HCT116 (cell line): ENCODE results near the gene ANKMY2. TPM values are rescaled to one million over a fixed set of nuclear protein-coding genes. Genes with fewer than 3 reads are reported as not detected.

ENCODE experiments used
- ATAC-seq: fragments of 200-7000 bp; cut with Tn5 transposase; 2 replicates; pipeline ENCODE4 v1.9.1; 2020; ENCODE audit warnings: mild to moderate bottlenecking, moderate library complexity
- BruUV-seq: library from RNA; stranded (reverse); fragments of 400-500 nt; replicated peaks from 2 replicates; lab custom pipeline; 2021; lab: Mats Ljungman, UMichigan
- CTCF ChIA-PET: fragments of 300-600 bp; sonication (Branson Sonifier 250); formaldehyde crosslinking; loops from one replicate; lab custom pipeline; 2021; ENCODE audit warnings: antibody characterized with exemption; lab: Charles Lee
- POLR2A ChIA-PET: fragments of 300-600, 350-600 bp; sonication (Branson Sonifier 250); formaldehyde crosslinking; loops from one replicate; lab custom pipeline; 2021; ENCODE audit warnings: antibody characterized with exemption; lab: Charles Lee
- RAD21 ChIA-PET, 2 experiments: fragments of 300-600 bp; sonication (Branson Sonifier 250); formaldehyde crosslinking; loops; one replicate each; lab custom pipeline; 2023; ENCODE audit warnings: low total read pairs in 2 of 2; ENCODE audit not compliant: uncharacterized antibody in 2 of 2, unreplicated experiment in 2 of 2, low non-redundant PET in 1 of 2; lab: Charles Lee
- DNase-seq: peaks from one replicate; pipeline ENCODE4 v3.0.0-alpha.2; 2010; ENCODE audit warnings: low read depth, low spot score
- H2AFZ ChIP-seq: fragments of 200-600 bp; shearing (Covaris generic), sonication (generic); 2 replicates; pipeline ENCODE4 v1.6.1; 2017; ENCODE audit warnings: low read depth, mixed run types, mixed read lengths, antibody characterized with exemption, low read length; ENCODE audit not compliant: poor library complexity, severe bottlenecking
- H3K27ac ChIP-seq: 2 replicates; pipeline ENCODE4 v1.5.1; 2012; ENCODE audit warnings: low read depth, low read length
- H3K27me3 ChIP-seq: fragments of 200-600 bp; sonication (generic); 2 replicates; pipeline ENCODE4 v1.6.1; 2016; ENCODE audit warnings: mixed run types, low read length, mixed read lengths; ENCODE audit not compliant: insufficient read depth
- H3K36me3 ChIP-seq, 2 experiments: fragments of 200-500 bp in 1 of 2; fragments of 200-600 bp in 1 of 2; sonication (Bioruptor generic) in 1 of 2; sonication (generic) in 1 of 2; 2 replicates each; pipeline versions ENCODE4 v1.5.1 to v1.6.1; 2014 to 2016; ENCODE audit warnings: low read length in 2 of 2, inconsistent platforms in 1 of 2, mixed read lengths in 1 of 2, mixed run types in 1 of 2; ENCODE audit not compliant: insufficient read depth in 2 of 2, control insufficient read depth in 1 of 2
- H3K4me1 ChIP-seq, 2 experiments: fragments of 200-600 bp in 1 of 2; sonication (generic) in 1 of 2; 2 replicates each; pipeline versions ENCODE4 v1.5.1 to v1.6.1; 2012 to 2017; ENCODE audit warnings: low read length in 2 of 2, inconsistent platforms in 1 of 2, mild to moderate bottlenecking in 1 of 2, mixed read lengths in 1 of 2, mixed run types in 1 of 2, moderate library complexity in 1 of 2; ENCODE audit not compliant: insufficient read depth in 2 of 2, control insufficient read depth in 1 of 2
- H3K4me2 ChIP-seq: fragments of 200-600 bp; sonication (generic); 2 replicates; pipeline ENCODE4 v1.6.1; 2017; ENCODE audit warnings: mixed run types, low read length, mixed read lengths
- H3K4me3 ChIP-seq, 2 experiments: fragments of 200-600 bp in 1 of 2; sonication (generic) in 1 of 2; replicated peaks in 1 of 2; 2 replicates each; pipeline ENCODE4 v1.5.1; 2011 to 2016; ENCODE audit warnings: low read length in 2 of 2, control low read depth in 1 of 2, low read depth in 1 of 2, mild to moderate bottlenecking in 1 of 2, mixed read lengths in 1 of 2, mixed run types in 1 of 2
- H3K79me2 ChIP-seq: fragments of 200-600 bp; sonication (generic); 2 replicates; pipeline ENCODE4 v1.6.1; 2017; ENCODE audit warnings: mild to moderate bottlenecking, mixed run types, low read length, moderate library complexity, mixed read lengths; ENCODE audit not compliant: insufficient read depth
- H3K9ac ChIP-seq: fragments of 200-600 bp; sonication (generic); 2 replicates; pipeline ENCODE4 v1.6.1; 2016; ENCODE audit warnings: low read length, mixed read lengths
- H3K9me2 ChIP-seq: fragments of 200-600 bp; sonication (generic), shearing (Covaris generic); 2 replicates; pipeline ENCODE4 v1.6.1; 2017; ENCODE audit warnings: mixed run types, mild to moderate bottlenecking, moderate library complexity; ENCODE audit not compliant: insufficient read depth
- H3K9me3 ChIP-seq, 2 experiments: fragments of 200-500 bp in 1 of 2; fragments of 200-600 bp in 1 of 2; sonication (Bioruptor generic) in 1 of 2; sonication (generic) in 1 of 2; 2 replicates each; pipeline ENCODE4 v1.6.1; 2014 to 2017; ENCODE audit warnings: low read length in 2 of 2, mixed read lengths in 2 of 2, inconsistent platforms in 1 of 2, low read depth in 1 of 2, mild to moderate bottlenecking in 1 of 2, mixed run types in 1 of 2, moderate library complexity in 1 of 2; ENCODE audit not compliant: control insufficient read depth in 1 of 2, insufficient read depth in 1 of 2
- H4K20me1 ChIP-seq: fragments of 200-600 bp; sonication (generic), shearing (Covaris generic); 2 replicates; pipeline ENCODE4 v1.6.1; 2017; ENCODE audit warnings: mixed run types, mild to moderate bottlenecking, moderate library complexity; ENCODE audit not compliant: insufficient read depth
- CEBPB ChIP-seq: IDR thresholded peaks from 2 replicates; pipeline ENCODE4 v1.6.1; 2012; ENCODE audit warnings: low read depth
- EGR1 ChIP-seq: IDR thresholded peaks from 2 replicates; pipeline ENCODE4 v1.6.1; 2012; ENCODE audit warnings: low read depth
- EZH2phosphoT487 ChIP-seq: fragments of 200-600 bp; IDR thresholded peaks from 2 replicates; pipeline ENCODE4 v1.6.1; 2018; ENCODE audit warnings: antibody characterized with exemption, borderline replicate concordance
- FOSL1 ChIP-seq: IDR thresholded peaks from 2 replicates; pipeline ENCODE4 v1.6.1; 2012; ENCODE audit warnings: low read depth
- POLR2A ChIP-seq: IDR thresholded peaks from 2 replicates; pipeline ENCODE4 v1.7.0; 2011; ENCODE audit warnings: borderline replicate concordance; ENCODE audit not compliant: insufficient read depth, insufficient read length; ENCODE audit errors: extremely low read depth
- POLR2AphosphoS5 ChIP-seq: IDR thresholded peaks from 2 replicates; pipeline ENCODE4 v1.6.1; 2011; ENCODE audit warnings: mild to moderate bottlenecking, low read depth, low read length, moderate library complexity
- REST ChIP-seq: IDR thresholded peaks from 2 replicates; pipeline ENCODE4 v1.6.1; 2012; ENCODE audit warnings: low read depth
- SIN3A ChIP-seq: IDR thresholded peaks from 2 replicates; pipeline ENCODE4 v1.6.1; 2012; ENCODE audit warnings: low read depth
- SP1 ChIP-seq: IDR thresholded peaks from 2 replicates; pipeline ENCODE4 v1.6.1; 2012; ENCODE audit warnings: low read depth
- SRF ChIP-seq: IDR thresholded peaks from 2 replicates; pipeline ENCODE4 v1.6.1; 2012; ENCODE audit warnings: low read depth
- TCF7L2 ChIP-seq: IDR thresholded peaks from 2 replicates; pipeline ENCODE4 v1.7.0; 2011; ENCODE audit warnings: borderline replicate concordance, inconsistent platforms; ENCODE audit not compliant: insufficient read depth, insufficient read length; ENCODE audit errors: extremely low read depth
- YY1 ChIP-seq: IDR thresholded peaks from 2 replicates; pipeline ENCODE4 v1.6.1; 2011; ENCODE audit warnings: low read length, low read depth, moderate library complexity, mild to moderate bottlenecking; ENCODE audit not compliant: insufficient replicate concordance; ENCODE audit errors: extremely low read depth
- ZFX ChIP-seq: fragments of 450-650 bp; IDR thresholded peaks from 2 replicates; pipeline ENCODE4 v1.6.1; 2017
- ZNF274 ChIP-seq: fragments of 200-500 bp; sonication (Bioruptor generic); IDR thresholded peaks from 2 replicates; pipeline ENCODE4 v1.6.1; 2014; ENCODE audit warnings: mild to moderate bottlenecking, low read depth, low read length, inconsistent platforms
- intact Hi-C: fragments of 100-400 bp; cut with micrococcal nuclease; formaldehyde crosslinking; loops from 2 replicates; pipeline ENCODE4 v1.10.0; 2022
- total RNA-seq: library from RNA; stranded (reverse); gene quantifications from one replicate; pipeline ENCODE4 v1.2.1, GENCODE V29; 2021; ENCODE audit not compliant: unreplicated experiment
- TF ChIP-seq, protein P1 (sequence below): IDR thresholded peaks from 2 replicates; pipeline ENCODE4 v1.6.1; 2012
- TF ChIP-seq, protein P2 (sequence below): IDR thresholded peaks from 2 replicates; pipeline ENCODE4 v1.6.1; 2012

The ANKMY2 gene
- total RNA-seq, 1 experiment from 2014 or later: 24.9 TPM

DNA sequence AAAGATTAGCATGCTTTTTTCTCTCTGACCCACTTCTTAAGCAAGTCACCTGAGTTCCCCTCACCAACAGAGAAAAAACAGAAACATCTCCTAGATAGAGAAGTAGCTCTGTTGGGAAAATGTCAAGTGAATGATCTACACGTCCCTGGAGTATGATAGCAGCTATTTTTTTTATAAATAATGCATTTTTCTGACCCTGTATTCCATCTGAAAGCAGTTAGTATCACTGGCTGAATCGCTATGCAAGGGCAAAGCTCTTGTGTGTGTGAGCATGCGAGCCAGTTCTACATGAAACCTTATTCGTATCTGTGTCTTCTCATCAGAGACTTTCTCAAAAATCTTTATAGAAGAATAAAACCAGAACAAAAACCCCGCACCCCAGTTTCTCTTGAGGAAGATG is 8.2 kb downstream of the ANKMY2 start:
- Histone ChIP-seq H3K27ac (no peak overlapping the region), H3K4me3 (no peak overlapping the region), H3K4me1 (no peaks in the 10 kb centered on the region), H3K4me2 (no peak overlapping the region), H3K36me3 (no peaks in the 10 kb centered on the region; a peak in 1 of 4 replicates), H3K9ac (no peak overlapping the region), H3K79me2 (peaks cover 41% of the 10 kb centered on the region), H4K20me1 (no peaks in the 10 kb centered on the region), H3K27me3 (no peaks in the 10 kb centered on the region)
- ChIA-PET RAD21 (no interaction called here), POLR2A (no interaction called here), CTCF (no interaction called here)
- intact Hi-C loops: no loop called here
- no TSS peak for BruUV-seq
- no peak for ATAC-seq
- no peak for TF ChIP-seq EGR1
- no peak for TF ChIP-seq ZFX
- no peak for TF ChIP-seq SIN3A
- TF ChIP-seq EZH2phosphoT487: no peak
- no peak for TF ChIP-seq POLR2A
- TF ChIP-seq YY1: no peak
- TF ChIP-seq SP1: no peak
- no peak for TF ChIP-seq SRF
- TF ChIP-seq POLR2AphosphoS5: no peak
- TF ChIP-seq, all 23 proteins: peak for 0
- no peaks in the 10 kb centered on the region for H3K9me2 ChIP-seq
- DNase-seq: no peak
- no peaks in the 10 kb centered on the region for H3K9me3 ChIP-seq
- H2AFZ ChIP-seq: no peak overlapping the region

DNA sequence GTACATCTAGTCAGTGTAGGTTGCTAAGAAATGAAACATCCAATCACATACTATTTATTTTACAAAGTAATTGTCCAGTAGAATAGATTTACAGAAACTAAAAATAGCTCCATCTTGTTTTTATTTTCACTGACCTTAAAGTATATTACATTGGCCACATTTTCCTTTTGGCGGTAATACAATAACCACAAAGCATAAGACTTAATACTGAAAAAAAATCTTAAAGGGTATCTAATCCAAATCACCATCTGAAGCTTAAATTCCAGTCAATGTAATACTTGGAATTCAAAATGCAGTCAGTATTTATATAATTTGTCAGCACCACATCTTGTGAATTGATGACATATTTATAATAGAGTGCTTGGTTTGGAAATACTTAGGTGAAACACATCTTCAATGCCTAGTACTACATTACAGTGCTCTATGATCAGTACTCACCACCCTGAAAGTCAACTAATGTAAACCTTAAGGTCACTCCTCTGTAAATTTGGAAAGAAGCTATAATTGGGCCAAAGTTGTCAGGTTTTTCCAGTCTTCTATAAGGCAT is 8.9 kb downstream of the ANKMY2 start:
- TF ChIP-seq, protein P1, sequence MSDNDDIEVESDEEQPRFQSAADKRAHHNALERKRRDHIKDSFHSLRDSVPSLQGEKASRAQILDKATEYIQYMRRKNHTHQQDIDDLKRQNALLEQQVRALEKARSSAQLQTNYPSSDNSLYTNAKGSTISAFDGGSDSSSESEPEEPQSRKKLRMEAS: no peak
- TF ChIP-seq SP1 (no peak), CEBPB (no peak), FOSL1 (no peak), SIN3A (no peak), TCF7L2 (no peak), YY1 (no peak), ZFX (no peak), ZNF274 (no peak), REST (no peak)
- TF ChIP-seq, protein P2, sequence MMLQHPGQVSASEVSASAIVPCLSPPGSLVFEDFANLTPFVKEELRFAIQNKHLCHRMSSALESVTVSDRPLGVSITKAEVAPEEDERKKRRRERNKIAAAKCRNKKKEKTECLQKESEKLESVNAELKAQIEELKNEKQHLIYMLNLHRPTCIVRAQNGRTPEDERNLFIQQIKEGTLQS: no peak
- RAD21 ChIA-PET: no interaction called here
- no peak overlapping the region for H2AFZ ChIP-seq
- H3K36me3 ChIP-seq: no peaks in the 10 kb centered on the region; a peak in 1 of 4 replicates
- no peaks in the 10 kb centered on the region for H3K9me2 ChIP-seq
- H3K27me3 ChIP-seq: no peaks in the 10 kb centered on the region
- H3K9me3 ChIP-seq: no peaks in the 10 kb centered on the region
- H3K4me2 ChIP-seq: no peak overlapping the region
- BruUV-seq: no TSS peak
- POLR2A ChIA-PET: interaction anchor here (0.7 to 0.8 kb wide), 2 partner anchors 9 to 108 kb away, joined by 3 read pairs; partner anchors contain the start of genes ANKMY2 and BZW2
- H3K4me1 ChIP-seq: no peaks in the 10 kb centered on the region
- H3K79me2 ChIP-seq: peaks cover 34% of the 10 kb centered on the region
- CTCF ChIA-PET: no interaction called here
- DNase-seq (no peak), ATAC-seq (no peak)
- H4K20me1 ChIP-seq: no peaks in the 10 kb centered on the region
- intact Hi-C loops: no loop called here
- H3K27ac ChIP-seq: no peak overlapping the region
- H3K4me3 ChIP-seq: no peak overlapping the region
- H3K9ac ChIP-seq: no peak overlapping the region
